Neural cell (in vitro differentiated cells): Measurements from ENCODE around the gene WIPF2. TPM values are rescaled to one million over a fixed set of nuclear protein-coding genes. Genes with fewer than 3 reads are reported as not detected.

Experiments
- H2AFZ ChIP-seq: fragments of 200-600, 300-800 bp; sonication (generic), shearing (Covaris generic); 2 replicates; pipeline ENCODE4 v1.6.0; 2014; ENCODE audit warnings: low read depth, mild to moderate bottlenecking, antibody characterized with exemption, low read length, moderate library complexity
- H3F3A ChIP-seq: fragments of 200-600 bp; shearing (Covaris generic); 2 replicates; pipeline ENCODE4 v1.6.1; 2016; ENCODE audit warnings: mild to moderate bottlenecking, moderate library complexity, mixed read lengths, antibody characterized with exemption, low read length; ENCODE audit not compliant: insufficient read depth, poor library complexity, severe bottlenecking
- H3K27ac ChIP-seq: fragments of 200-600, 300-800 bp; sonication (generic), shearing (Covaris generic); 2 replicates; pipeline ENCODE4 v1.5.1; 2014; ENCODE audit warnings: mild to moderate bottlenecking, low read length, moderate library complexity
- H3K27me3 ChIP-seq: fragments of 300-800, 200-600 bp; sonication (generic), shearing (Covaris generic); 2 replicates; pipeline ENCODE4 v1.6.0; 2014; ENCODE audit warnings: mild to moderate bottlenecking, low read depth, low read length, moderate library complexity; ENCODE audit not compliant: insufficient read depth
- H3K36me3 ChIP-seq: fragments of 300-800, 200-600 bp; sonication (generic), shearing (Covaris generic); 2 replicates; pipeline ENCODE4 v1.5.1; 2014; ENCODE audit warnings: mild to moderate bottlenecking, antibody characterized with exemption, low read length, moderate library complexity; ENCODE audit not compliant: insufficient read depth
- H3K4me2 ChIP-seq: fragments of 300-800, 200-600 bp; sonication (generic), shearing (Covaris generic); 2 replicates; pipeline ENCODE4 v1.6.0; 2014; ENCODE audit warnings: mild to moderate bottlenecking, low read length
- H3K4me3 ChIP-seq: fragments of 300-800, 200-600 bp; sonication (generic), shearing (Covaris generic); 2 replicates; pipeline ENCODE4 v1.5.1; 2014; ENCODE audit warnings: mild to moderate bottlenecking, low read length, moderate library complexity
- H3K79me2 ChIP-seq: fragments of 200-600 bp; shearing (Covaris generic); replicated peaks from 2 replicates; pipeline ENCODE4 v1.6.0; 2014; ENCODE audit warnings: mild to moderate bottlenecking, low read length, moderate library complexity; ENCODE audit not compliant: insufficient read depth
- H3K9ac ChIP-seq: fragments of 300-800, 200-600 bp; sonication (generic), shearing (Covaris generic); 2 replicates; pipeline ENCODE4 v1.6.1; 2016; ENCODE audit warnings: mild to moderate bottlenecking, low read length, mixed read lengths
- H3K9me2 ChIP-seq: fragments of 200-600 bp; shearing (Covaris generic); 2 replicates; pipeline ENCODE4 v1.6.1; 2016; ENCODE audit warnings: mild to moderate bottlenecking, low read length, mixed read lengths; ENCODE audit not compliant: insufficient read depth
- H3K9me3 ChIP-seq: fragments of 200-600, 300-800 bp; sonication (generic), shearing (Covaris generic); 2 replicates; pipeline ENCODE4 v1.6.1; 2016; ENCODE audit warnings: mild to moderate bottlenecking, mixed run types, low read length, moderate library complexity, mixed read lengths
- H4K20me1 ChIP-seq: fragments of 200-600 bp; shearing (Covaris generic); 2 replicates; pipeline ENCODE4 v1.6.1; 2016; ENCODE audit warnings: mild to moderate bottlenecking, mixed run types; ENCODE audit not compliant: insufficient read depth
- EP300 ChIP-seq: fragments of 450-650 bp; conservative IDR thresholded peaks from 2 replicates; pipeline ENCODE4 v1.6.1; 2014; ENCODE audit warnings: antibody characterized with exemption, mild to moderate bottlenecking, moderate library complexity; ENCODE audit not compliant: poor library complexity, severe bottlenecking
- EZH2 ChIP-seq: fragments of 200-600, 300-800 bp; shearing (Covaris generic), sonication (generic); IDR thresholded peaks from 2 replicates; pipeline ENCODE4 v1.6.1; 2014; ENCODE audit warnings: antibody characterized with exemption, low read length, borderline replicate concordance, mild to moderate bottlenecking; ENCODE audit not compliant: insufficient read depth, poor library complexity, severe bottlenecking
- MXI1 ChIP-seq: fragments of 450-650 bp; conservative IDR thresholded peaks from 2 replicates; pipeline ENCODE4 v1.6.1; 2014; ENCODE audit warnings: antibody characterized with exemption, mild to moderate bottlenecking; ENCODE audit not compliant: poor library complexity, severe bottlenecking
- POLR2AphosphoS5 ChIP-seq: IDR thresholded peaks from 2 replicates; pipeline ENCODE4 v1.6.1; 2012
- RAD21 ChIP-seq: fragments of 450-650 bp; conservative IDR thresholded peaks from 2 replicates; pipeline ENCODE4 v1.6.1; 2014; ENCODE audit warnings: antibody characterized with exemption, mild to moderate bottlenecking, moderate library complexity
- SMC3 ChIP-seq: fragments of 450-650 bp; conservative IDR thresholded peaks from 2 replicates; pipeline ENCODE4 v1.6.1; 2014; ENCODE audit warnings: antibody characterized with exemption, mild to moderate bottlenecking, moderate library complexity; ENCODE audit not compliant: poor library complexity
- TAF1 ChIP-seq: IDR thresholded peaks from 2 replicates; pipeline ENCODE4 v1.6.1; 2012; ENCODE audit warnings: low read depth
- polyA plus RNA-seq: library from polyadenylated mRNA; depleted of rRNA; stranded (reverse); fragments of >200 nt; gene quantifications from 2 replicates; pipeline ENCODE4 v1.2.3, GENCODE V29; 2014
- TF ChIP-seq, protein P1 (sequence below): IDR thresholded peaks from 2 replicates; pipeline ENCODE4 v1.6.1; 2012; ENCODE audit warnings: borderline replicate concordance
- TF ChIP-seq, protein P2 (sequence below): fragments of 450-650 bp; IDR thresholded peaks from 2 replicates; pipeline ENCODE4 v1.5.1; 2014; ENCODE audit warnings: antibody characterized with exemption, mild to moderate bottlenecking, moderate library complexity; ENCODE audit not compliant: poor library complexity, severe bottlenecking

WIPF2 gene
- polyA plus RNA-seq, 1 donor from 2014 or later = 11.5 TPM

DNA sequence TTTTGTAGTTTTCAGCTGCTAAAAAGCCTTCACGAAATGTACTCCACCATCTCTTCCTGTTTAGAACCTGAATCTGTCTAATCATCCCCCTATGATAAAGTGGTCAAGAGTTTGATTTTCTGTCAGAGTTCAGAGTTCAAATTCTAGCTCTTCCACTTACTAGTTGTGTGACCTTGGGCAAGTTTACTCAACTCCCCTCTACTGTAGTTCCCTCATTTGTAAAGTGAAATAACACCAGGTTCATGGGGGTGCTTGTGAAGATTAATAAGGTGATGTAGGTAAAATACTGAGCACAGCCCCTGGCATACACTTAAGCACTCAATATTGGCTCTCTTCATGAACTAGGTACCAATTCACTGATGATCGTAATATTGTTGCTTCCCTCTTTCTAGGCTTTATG is 67.4 kb downstream of the WIPF2 start:
- Histone ChIP-seq H2AFZ (no peak overlapping the region), H3K9ac (no peak overlapping the region), H3K79me2 (peaks cover 5% of the 10 kb centered on the region), H3K36me3 (peaks cover 4% of the 10 kb centered on the region), H3K4me3 (no peak overlapping the region), H3F3A (no peaks in the 10 kb centered on the region), H3K4me2 (no peak overlapping the region), H3K27ac (no peak overlapping the region), H4K20me1 (no peaks in the 10 kb centered on the region), H3K9me2 (no peaks in the 10 kb centered on the region), H3K9me3 (no peaks in the 10 kb centered on the region), H3K27me3 (no peaks in the 10 kb centered on the region)
- TF ChIP-seq POLR2AphosphoS5 = no peak
- TF ChIP-seq MXI1 = no peak

DNA sequence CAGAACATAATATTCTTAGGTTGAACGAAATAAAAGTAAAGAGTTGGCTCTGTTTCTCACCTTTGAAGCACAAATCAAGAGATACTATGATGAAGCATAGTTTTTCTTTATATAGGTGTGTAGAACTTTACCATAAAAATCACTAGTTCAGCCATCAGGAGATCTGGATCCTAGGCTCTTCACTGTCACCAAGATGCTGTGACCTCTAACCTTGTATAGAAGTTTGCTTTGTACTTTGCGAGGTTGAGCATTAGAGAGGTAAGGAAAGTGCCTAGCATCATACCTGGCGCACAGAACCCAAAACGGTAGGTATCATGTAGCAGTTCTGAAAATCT is 68.0 kb downstream of the WIPF2 start:
- TF ChIP-seq POLR2AphosphoS5 (no peak), RAD21 (no peak), EP300 (no peak)
- TF ChIP-seq, protein P1, sequence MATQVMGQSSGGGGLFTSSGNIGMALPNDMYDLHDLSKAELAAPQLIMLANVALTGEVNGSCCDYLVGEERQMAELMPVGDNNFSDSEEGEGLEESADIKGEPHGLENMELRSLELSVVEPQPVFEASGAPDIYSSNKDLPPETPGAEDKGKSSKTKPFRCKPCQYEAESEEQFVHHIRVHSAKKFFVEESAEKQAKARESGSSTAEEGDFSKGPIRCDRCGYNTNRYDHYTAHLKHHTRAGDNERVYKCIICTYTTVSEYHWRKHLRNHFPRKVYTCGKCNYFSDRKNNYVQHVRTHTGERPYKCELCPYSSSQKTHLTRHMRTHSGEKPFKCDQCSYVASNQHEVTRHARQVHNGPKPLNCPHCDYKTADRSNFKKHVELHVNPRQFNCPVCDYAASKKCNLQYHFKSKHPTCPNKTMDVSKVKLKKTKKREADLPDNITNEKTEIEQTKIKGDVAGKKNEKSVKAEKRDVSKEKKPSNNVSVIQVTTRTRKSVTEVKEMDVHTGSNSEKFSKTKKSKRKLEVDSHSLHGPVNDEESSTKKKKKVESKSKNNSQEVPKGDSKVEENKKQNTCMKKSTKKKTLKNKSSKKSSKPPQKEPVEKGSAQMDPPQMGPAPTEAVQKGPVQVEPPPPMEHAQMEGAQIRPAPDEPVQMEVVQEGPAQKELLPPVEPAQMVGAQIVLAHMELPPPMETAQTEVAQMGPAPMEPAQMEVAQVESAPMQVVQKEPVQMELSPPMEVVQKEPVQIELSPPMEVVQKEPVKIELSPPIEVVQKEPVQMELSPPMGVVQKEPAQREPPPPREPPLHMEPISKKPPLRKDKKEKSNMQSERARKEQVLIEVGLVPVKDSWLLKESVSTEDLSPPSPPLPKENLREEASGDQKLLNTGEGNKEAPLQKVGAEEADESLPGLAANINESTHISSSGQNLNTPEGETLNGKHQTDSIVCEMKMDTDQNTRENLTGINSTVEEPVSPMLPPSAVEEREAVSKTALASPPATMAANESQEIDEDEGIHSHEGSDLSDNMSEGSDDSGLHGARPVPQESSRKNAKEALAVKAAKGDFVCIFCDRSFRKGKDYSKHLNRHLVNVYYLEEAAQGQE = no peak
- TF ChIP-seq, protein P2, sequence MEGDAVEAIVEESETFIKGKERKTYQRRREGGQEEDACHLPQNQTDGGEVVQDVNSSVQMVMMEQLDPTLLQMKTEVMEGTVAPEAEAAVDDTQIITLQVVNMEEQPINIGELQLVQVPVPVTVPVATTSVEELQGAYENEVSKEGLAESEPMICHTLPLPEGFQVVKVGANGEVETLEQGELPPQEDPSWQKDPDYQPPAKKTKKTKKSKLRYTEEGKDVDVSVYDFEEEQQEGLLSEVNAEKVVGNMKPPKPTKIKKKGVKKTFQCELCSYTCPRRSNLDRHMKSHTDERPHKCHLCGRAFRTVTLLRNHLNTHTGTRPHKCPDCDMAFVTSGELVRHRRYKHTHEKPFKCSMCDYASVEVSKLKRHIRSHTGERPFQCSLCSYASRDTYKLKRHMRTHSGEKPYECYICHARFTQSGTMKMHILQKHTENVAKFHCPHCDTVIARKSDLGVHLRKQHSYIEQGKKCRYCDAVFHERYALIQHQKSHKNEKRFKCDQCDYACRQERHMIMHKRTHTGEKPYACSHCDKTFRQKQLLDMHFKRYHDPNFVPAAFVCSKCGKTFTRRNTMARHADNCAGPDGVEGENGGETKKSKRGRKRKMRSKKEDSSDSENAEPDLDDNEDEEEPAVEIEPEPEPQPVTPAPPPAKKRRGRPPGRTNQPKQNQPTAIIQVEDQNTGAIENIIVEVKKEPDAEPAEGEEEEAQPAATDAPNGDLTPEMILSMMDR = no peak
- H3K27ac ChIP-seq = no peak overlapping the region
- no peaks in the 10 kb centered on the region for H3K9me2 ChIP-seq
- H2AFZ ChIP-seq = no peak overlapping the region
- no peaks in the 10 kb centered on the region for H3K36me3 ChIP-seq
- H3K4me3 ChIP-seq = peak overlapping the region; percentile 87
- no peaks in the 10 kb centered on the region for H3F3A ChIP-seq
- H3K27me3 ChIP-seq = no peaks in the 10 kb centered on the region
- no peak overlapping the region for H3K9ac ChIP-seq
- no peak overlapping the region for H3K4me2 ChIP-seq
- no peaks in the 10 kb centered on the region for H4K20me1 ChIP-seq
- no peaks in the 10 kb centered on the region for H3K9me3 ChIP-seq
- peaks cover 5% of the 10 kb centered on the region for H3K79me2 ChIP-seq

DNA sequence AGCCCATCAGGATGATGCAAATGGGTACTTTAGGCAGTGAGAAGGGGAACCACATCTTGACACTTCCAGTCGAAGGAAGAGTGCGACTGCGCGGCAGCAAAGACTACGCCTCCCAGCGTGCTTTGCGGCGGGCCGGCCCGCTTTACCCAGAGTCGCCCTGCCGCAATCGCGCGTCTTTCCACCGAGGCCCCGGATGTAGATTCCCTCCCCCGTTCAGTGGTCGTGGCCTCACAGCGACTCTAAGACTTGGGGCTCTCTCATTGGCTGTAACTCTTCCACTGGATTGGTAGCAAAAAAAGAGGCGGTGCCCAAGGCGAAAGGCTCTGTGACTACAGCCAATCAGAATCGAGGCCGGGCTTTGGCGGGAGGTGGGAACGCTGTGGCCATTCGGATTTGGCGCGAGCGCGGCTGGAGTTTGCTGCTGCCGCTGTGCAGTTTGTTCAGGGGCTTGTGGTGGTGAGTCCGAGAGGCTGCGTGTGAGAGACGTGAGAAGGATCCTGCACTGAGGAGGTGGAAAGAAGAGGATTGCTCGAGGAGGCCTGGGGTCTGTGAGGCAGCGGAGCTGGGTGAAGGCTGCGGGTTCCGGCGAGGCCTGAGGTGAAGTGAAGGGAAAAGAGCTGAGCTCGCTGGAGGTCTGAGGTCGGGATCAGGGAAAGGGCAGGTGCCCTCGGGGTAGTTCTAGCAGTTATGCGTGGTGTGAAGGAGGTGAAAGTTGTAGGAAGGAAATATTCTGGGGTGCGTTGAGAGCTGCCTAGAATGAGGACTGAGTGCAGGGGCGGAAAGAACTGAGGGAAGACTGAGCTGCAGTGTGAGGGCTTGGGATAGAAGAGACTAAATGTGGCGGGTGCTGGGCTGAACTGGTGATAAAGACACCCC is 68.6 kb downstream of the WIPF2 start, which contains the start of gene CDC6:
CDC6 (plus strand) TSS at position 386 of the 876 bp plus-strand sequence. CDS start 1,542 bp downstream, outside the sequence.
- TF ChIP-seq MXI1 (peak; percentile 99), EP300 (no peak), TAF1 (no peak), RAD21 (no peak), POLR2AphosphoS5 (peak; percentile 73), EZH2 (no peak), SMC3 (peak; percentile 55)
- TF ChIP-seq, protein P1 = no peak
- TF ChIP-seq, protein P2 = no peak
- peak within 1 kb of the TSS; percentile 15 for H2AFZ ChIP-seq
- peak within 1 kb of the TSS; percentile 87 for H3K4me3 ChIP-seq
- no peak within 1 kb of the TSS for H3K27ac ChIP-seq
- H3K9ac ChIP-seq = peak within 1 kb of the TSS; percentile 24
- H3K36me3 ChIP-seq = no peaks in the 10 kb centered on the region
- H3F3A ChIP-seq = no peaks in the 10 kb centered on the region
- H4K20me1 ChIP-seq = no peaks in the 10 kb centered on the region
- peak within 1 kb of the TSS; percentile 84 for H3K4me2 ChIP-seq
- H3K9me2 ChIP-seq = no peaks in the 10 kb centered on the region
- H3K9me3 ChIP-seq = no peaks in the 10 kb centered on the region
- peaks cover 5% of the 10 kb centered on the region for H3K79me2 ChIP-seq
- H3K27me3 ChIP-seq = no peaks in the 10 kb centered on the region
